GM12865 (cell line): ENCODE data around the gene GUCY1A2.
"Not testable (repeated sequence)": the region's sequence is repeated elsewhere in the genome, so short reads cannot be mapped to it uniquely, and the experiment has no call there.

Experiments used
- DNase-seq: peaks from one replicate; pipeline ENCODE4 v3.0.0; 2010; ENCODE audit warnings: low read depth
- H3K4me3 ChIP-seq: 2 replicates; pipeline ENCODE4 v1.5.1; 2011; ENCODE audit warnings: mild to moderate bottlenecking, low read depth, low read length, control low read depth
- CTCF ChIP-seq: IDR thresholded peaks from 2 replicates; pipeline ENCODE4 v1.5.1; 2011; ENCODE audit warnings: low read length, control low read depth, low read depth, inconsistent platforms; ENCODE audit not compliant: insufficient read depth; ENCODE audit errors: missing control alignments

The GUCY1A2 gene

GRCh38 chr11:106828976-106829375, 189.3 kb downstream of the GUCY1A2 start:
- no peak for DNase-seq
- no peak overlapping the region for H3K4me3 ChIP-seq
- TF ChIP-seq CTCF = no peak

DNA sequence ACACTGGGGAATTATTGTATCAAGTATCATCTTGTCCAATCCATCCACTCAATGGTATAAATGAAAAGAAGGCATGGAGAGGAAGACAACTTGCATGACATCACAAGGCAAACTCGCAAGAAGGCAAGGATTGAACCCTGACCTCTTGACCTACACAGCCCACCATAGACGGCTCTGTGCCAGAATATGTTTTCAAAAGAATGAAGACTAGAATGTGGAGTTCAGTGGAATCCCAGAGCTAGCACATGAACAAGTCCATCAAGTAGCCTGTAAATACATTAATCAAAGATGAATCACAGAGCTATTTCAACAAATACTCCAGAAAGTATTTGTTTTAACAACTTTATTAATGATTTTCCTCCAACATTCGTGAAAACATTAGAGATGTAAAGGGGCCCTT, 189.7 kb downstream of the GUCY1A2 start:
- no peak for TF ChIP-seq CTCF
- no peak for DNase-seq
- H3K4me3 ChIP-seq = no peak overlapping the region

DNA sequence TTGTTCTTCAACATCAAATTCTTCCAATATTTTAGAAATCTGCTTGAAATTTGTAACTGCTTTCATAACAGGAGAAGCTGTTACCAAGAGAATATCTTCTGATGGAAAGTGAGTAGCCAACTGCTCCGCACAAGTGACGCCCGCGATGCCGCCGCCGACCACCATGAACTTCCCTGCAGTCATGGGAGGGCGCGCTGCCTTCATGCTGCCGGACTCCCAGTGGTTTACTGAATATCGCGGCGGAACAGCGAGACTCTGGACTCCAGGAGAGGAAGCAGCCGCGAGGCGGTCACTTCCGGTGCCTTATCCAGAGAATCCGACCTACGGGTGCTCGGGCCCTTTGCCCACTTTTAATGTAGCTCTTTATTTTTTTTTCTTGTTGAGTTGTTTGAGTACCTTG, 190.6 kb downstream of the GUCY1A2 start:
- DNase-seq = no peak
- H3K4me3 ChIP-seq = no peak overlapping the region
- TF ChIP-seq CTCF = no peak

DNA sequence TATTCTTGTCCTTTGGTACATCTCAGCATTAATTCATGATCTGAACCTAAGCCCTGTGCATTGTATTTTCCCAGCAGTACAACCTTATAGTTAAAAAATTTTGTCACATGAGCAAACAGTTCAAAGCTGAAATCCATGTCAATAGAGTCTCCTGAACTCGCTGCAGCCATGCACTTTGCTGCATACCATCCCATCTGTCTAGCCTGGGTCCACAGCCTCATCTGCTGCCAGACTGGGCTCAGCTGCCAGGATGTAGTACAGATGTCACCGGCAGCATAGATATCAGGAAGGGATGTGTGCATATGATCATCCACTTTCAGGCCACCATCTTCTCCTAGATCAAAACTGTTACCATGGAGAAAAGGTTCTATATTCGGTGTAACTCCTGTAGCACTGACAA, 191.7 kb downstream of the GUCY1A2 start:
- DNase-seq, H3K4me3 ChIP-seq: not testable (repeated sequence)

GRCh38 chr11:106821826-106822225, 196.4 kb downstream of the GUCY1A2 start:
- no peak overlapping the region for H3K4me3 ChIP-seq
- TF ChIP-seq CTCF = no peak
- no peak for DNase-seq

- no peak for TF ChIP-seq CTCF
- H3K4me3 ChIP-seq = no peak overlapping the region
- no peak for DNase-seq
Measured at GRCh38 chr11:106821291-106821690, 197.0 kb downstream of the GUCY1A2 start.

DNA sequence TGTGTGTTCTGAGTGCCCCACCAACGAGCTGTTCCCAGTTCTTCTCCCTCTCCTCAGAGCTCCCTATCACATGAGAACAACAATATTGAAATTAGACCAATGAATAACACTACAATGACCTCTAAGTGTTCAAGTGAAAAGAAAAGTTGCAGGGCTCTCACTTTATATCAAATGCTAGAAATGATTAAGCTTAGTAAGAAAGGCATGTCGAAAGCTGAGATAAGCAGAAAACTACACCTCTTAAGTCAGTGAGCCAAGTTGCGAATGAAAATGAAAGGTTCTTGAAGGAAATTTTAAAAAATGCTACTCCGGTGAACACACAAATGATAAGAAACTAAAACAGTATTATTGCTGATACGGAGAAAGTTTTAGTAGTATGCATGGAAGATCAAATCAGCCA, 199.8 kb downstream of the GUCY1A2 start:
- DNase-seq = no peak
- TF ChIP-seq CTCF = no peak
- no peak overlapping the region for H3K4me3 ChIP-seq

DNA sequence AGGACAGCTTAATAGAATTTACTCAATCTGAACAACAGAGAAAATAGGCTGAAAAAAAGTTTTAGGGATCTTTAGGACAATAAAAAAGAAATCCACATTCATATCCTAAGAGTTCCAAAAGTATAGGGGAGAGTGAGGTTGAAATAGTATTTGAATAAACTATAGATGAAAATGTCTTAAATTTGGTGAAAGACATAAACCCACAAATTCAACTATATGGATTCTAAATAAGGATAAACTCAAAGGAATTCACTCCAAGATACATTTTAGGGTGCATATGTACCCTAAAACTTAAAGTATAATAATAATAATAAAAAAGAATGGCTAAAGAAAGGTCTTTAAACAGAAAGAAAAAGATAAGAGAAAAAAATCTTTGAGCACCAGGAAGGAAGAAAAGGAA, 203.1 kb downstream of the GUCY1A2 start:
- H3K4me3 ChIP-seq = no peak overlapping the region
- no peak for TF ChIP-seq CTCF
- DNase-seq = no peak
